H1 (cell line): ENCODE measurements around the gene LRRFIP1. TPM values are rescaled to one million over a fixed set of nuclear protein-coding genes. Genes with fewer than 3 reads are reported as not detected.

Experiments
- FOSL1 ChIP-seq: IDR thresholded peaks from 2 replicates; pipeline ENCODE4 v1.6.1; 2011; ENCODE audit warnings: mild to moderate bottlenecking, low read depth, low read length, moderate library complexity; ENCODE audit not compliant: insufficient read depth
- KDM1A ChIP-seq: fragments of 200-600, 300-600 bp; sonication (generic); IDR thresholded peaks from 2 replicates; pipeline ENCODE4 v1.7.1; 2016; ENCODE audit warnings: mild to moderate bottlenecking, low read length, borderline replicate concordance
- NRF1 ChIP-seq: IDR thresholded peaks from 2 replicates; pipeline ENCODE4 v1.6.1; 2011; ENCODE audit warnings: mild to moderate bottlenecking, low read depth, low read length, improper control_type of control experiment
- SIN3A ChIP-seq, 2 experiments: IDR thresholded peaks in 1 of 2; conservative IDR thresholded peaks in 1 of 2; 2 replicates each; pipeline ENCODE4 v1.6.1; 2011 to 2012; ENCODE audit warnings: low read length in 2 of 2, improper control_type of control experiment in 1 of 2, low read depth in 1 of 2, mild to moderate bottlenecking in 1 of 2
- TAF7 ChIP-seq: optimal IDR thresholded peaks from 2 replicates; pipeline ENCODE3; 2011; ENCODE audit warnings: low read depth, mild to moderate bottlenecking, inconsistent platforms, low read length, moderate library complexity, borderline replicate concordance
- polyA plus RNA-seq, 7 experiments: library from polyadenylated mRNA; depleted of rRNA in 3 of 7; stranded (reverse) in 5 of 7; unstranded in 2 of 7; fragments of >200 nt in 5 of 7; fragments of 200-250 nt in 2 of 7; gene quantifications; 1 replicate in 5 of 7; 2 replicates in 1 of 7; 4 replicates in 1 of 7; pipeline versions ENCODE4 v1.2.1 to v1.2.3, GENCODE V29; 2011 to 2013; ENCODE audit warnings: missing spikeins in 2 of 7, mixed read lengths in 2 of 7
- total RNA-seq: library from RNA; stranded (reverse); fragmentation: NEBNext Ultra II Directional; extraction: Animal tissue kit (Norgen Biotek cat#: 25700); gene quantifications from 2 replicates; pipeline ENCODE4 v1.2.1, GENCODE V29; 2021
- TF ChIP-seq, protein P1 (sequence below): fragments of 300-600 bp; sonication (generic); IDR thresholded peaks from 2 replicates; pipeline ENCODE4 v1.7.1; 2012; ENCODE audit warnings: low read length, moderate library complexity, mild to moderate bottlenecking, inconsistent platforms; ENCODE audit not compliant: insufficient replicate concordance

LRRFIP1 gene
- total and polyA plus RNA-seq, 2 of the 8 experiments (the other 6 are each of a cell fraction or from before 2014, with no cell fraction given) = 12.1 to 75.8 TPM

- TF ChIP-seq NRF1 (no peak), SIN3A (conservative IDR thresholded peaks at IDR 0.05 in 1 of 2, IDR thresholded peaks at IDR 0.05 in 1 of 2; ENCODE audit: low read depth in 1 of 2, low read length in 2 of 2) (no peak), FOSL1 (no peak), TAF7 (no peak), KDM1A (no peak)
- TF ChIP-seq, protein P1, sequence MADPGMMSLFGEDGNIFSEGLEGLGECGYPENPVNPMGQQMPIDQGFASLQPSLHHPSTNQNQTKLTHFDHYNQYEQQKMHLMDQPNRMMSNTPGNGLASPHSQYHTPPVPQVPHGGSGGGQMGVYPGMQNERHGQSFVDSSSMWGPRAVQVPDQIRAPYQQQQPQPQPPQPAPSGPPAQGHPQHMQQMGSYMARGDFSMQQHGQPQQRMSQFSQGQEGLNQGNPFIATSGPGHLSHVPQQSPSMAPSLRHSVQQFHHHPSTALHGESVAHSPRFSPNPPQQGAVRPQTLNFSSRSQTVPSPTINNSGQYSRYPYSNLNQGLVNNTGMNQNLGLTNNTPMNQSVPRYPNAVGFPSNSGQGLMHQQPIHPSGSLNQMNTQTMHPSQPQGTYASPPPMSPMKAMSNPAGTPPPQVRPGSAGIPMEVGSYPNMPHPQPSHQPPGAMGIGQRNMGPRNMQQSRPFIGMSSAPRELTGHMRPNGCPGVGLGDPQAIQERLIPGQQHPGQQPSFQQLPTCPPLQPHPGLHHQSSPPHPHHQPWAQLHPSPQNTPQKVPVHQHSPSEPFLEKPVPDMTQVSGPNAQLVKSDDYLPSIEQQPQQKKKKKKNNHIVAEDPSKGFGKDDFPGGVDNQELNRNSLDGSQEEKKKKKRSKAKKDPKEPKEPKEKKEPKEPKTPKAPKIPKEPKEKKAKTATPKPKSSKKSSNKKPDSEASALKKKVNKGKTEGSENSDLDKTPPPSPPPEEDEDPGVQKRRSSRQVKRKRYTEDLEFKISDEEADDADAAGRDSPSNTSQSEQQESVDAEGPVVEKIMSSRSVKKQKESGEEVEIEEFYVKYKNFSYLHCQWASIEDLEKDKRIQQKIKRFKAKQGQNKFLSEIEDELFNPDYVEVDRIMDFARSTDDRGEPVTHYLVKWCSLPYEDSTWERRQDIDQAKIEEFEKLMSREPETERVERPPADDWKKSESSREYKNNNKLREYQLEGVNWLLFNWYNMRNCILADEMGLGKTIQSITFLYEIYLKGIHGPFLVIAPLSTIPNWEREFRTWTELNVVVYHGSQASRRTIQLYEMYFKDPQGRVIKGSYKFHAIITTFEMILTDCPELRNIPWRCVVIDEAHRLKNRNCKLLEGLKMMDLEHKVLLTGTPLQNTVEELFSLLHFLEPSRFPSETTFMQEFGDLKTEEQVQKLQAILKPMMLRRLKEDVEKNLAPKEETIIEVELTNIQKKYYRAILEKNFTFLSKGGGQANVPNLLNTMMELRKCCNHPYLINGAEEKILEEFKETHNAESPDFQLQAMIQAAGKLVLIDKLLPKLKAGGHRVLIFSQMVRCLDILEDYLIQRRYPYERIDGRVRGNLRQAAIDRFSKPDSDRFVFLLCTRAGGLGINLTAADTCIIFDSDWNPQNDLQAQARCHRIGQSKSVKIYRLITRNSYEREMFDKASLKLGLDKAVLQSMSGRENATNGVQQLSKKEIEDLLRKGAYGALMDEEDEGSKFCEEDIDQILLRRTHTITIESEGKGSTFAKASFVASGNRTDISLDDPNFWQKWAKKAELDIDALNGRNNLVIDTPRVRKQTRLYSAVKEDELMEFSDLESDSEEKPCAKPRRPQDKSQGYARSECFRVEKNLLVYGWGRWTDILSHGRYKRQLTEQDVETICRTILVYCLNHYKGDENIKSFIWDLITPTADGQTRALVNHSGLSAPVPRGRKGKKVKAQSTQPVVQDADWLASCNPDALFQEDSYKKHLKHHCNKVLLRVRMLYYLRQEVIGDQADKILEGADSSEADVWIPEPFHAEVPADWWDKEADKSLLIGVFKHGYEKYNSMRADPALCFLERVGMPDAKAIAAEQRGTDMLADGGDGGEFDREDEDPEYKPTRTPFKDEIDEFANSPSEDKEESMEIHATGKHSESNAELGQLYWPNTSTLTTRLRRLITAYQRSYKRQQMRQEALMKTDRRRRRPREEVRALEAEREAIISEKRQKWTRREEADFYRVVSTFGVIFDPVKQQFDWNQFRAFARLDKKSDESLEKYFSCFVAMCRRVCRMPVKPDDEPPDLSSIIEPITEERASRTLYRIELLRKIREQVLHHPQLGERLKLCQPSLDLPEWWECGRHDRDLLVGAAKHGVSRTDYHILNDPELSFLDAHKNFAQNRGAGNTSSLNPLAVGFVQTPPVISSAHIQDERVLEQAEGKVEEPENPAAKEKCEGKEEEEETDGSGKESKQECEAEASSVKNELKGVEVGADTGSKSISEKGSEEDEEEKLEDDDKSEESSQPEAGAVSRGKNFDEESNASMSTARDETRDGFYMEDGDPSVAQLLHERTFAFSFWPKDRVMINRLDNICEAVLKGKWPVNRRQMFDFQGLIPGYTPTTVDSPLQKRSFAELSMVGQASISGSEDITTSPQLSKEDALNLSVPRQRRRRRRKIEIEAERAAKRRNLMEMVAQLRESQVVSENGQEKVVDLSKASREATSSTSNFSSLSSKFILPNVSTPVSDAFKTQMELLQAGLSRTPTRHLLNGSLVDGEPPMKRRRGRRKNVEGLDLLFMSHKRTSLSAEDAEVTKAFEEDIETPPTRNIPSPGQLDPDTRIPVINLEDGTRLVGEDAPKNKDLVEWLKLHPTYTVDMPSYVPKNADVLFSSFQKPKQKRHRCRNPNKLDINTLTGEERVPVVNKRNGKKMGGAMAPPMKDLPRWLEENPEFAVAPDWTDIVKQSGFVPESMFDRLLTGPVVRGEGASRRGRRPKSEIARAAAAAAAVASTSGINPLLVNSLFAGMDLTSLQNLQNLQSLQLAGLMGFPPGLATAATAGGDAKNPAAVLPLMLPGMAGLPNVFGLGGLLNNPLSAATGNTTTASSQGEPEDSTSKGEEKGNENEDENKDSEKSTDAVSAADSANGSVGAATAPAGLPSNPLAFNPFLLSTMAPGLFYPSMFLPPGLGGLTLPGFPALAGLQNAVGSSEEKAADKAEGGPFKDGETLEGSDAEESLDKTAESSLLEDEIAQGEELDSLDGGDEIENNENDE = no peak
Measured at GRCh38 chr2:237596520-237597195, 30.7 kb upstream of the LRRFIP1 start (continued).
